Activated T-helper 17 cell treated with anti-CD3 and anti-CD28 coated beads, Interleukin-2, amount 50 U/mL, for 72 hours (primary cell): ENCODE data around the gene TMEM86B. TPM values are rescaled to one million over a fixed set of nuclear protein-coding genes. Genes with fewer than 3 reads are reported as not detected.

Experiments
- ATAC-seq: fragments of 150-1000 bp; cut with Tn5 transposase; replicated peaks from 2 replicates; pipeline ENCODE4 v1.10.0; 2021; ENCODE audit warnings: mild to moderate bottlenecking, moderate library complexity
- H3K27ac Mint-ChIP-seq: one replicate; pipeline ENCODE4 v1.8.0; 2022; ENCODE audit warnings: mixed read lengths
- H3K27me3 Mint-ChIP-seq: one replicate; pipeline ENCODE4 v1.8.0; 2022; ENCODE audit warnings: mixed read lengths
- H3K36me3 Mint-ChIP-seq: one replicate; pipeline ENCODE4 v1.8.0; 2022; ENCODE audit warnings: low read depth, mild to moderate bottlenecking, mixed read lengths
- H3K4me1 Mint-ChIP-seq: one replicate; pipeline ENCODE4 v1.8.0; 2022; ENCODE audit warnings: mixed read lengths
- H3K4me3 Mint-ChIP-seq: one replicate; pipeline ENCODE4 v1.8.0; 2022; ENCODE audit warnings: mild to moderate bottlenecking, mixed read lengths
- H3K9me3 Mint-ChIP-seq: one replicate; pipeline ENCODE4 v1.8.0; 2022; ENCODE audit warnings: mixed read lengths
- total RNA-seq, 2 donors: library from RNA; stranded (reverse); gene quantifications; one replicate each; pipeline ENCODE4 v1.2.3, GENCODE V29; 2022

TMEM86B gene
- total RNA-seq, 2 donors from 2014 or later: 8.5 to 11.3 TPM

DNA sequence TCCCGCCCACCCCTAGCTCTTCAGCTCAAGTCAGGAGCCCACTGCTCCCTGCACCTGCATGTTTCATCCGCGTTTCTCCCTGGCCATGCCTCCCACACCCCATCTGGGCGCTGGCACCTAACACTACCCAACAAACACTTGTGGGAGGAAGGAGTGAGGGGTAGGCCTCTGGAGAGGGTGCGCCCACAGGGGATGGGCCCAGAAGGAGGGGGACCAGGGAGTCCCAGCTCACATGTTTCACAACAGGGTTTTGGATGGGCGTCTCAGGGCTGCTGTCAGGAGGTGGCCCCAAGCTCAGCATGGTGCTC, 12.1 kb upstream of the TMEM86B start:
- ATAC-seq: no peak
- Mint-ChIP-seq H3K27me3 (no peaks in the 10 kb centered on the region), H3K9me3 (no peaks in the 10 kb centered on the region), H3K27ac (no peak overlapping the region), H3K4me1 (peaks cover 5% of the 10 kb centered on the region), H3K4me3 (no peak overlapping the region), H3K36me3 (peaks cover 96% of the 10 kb centered on the region)

DNA sequence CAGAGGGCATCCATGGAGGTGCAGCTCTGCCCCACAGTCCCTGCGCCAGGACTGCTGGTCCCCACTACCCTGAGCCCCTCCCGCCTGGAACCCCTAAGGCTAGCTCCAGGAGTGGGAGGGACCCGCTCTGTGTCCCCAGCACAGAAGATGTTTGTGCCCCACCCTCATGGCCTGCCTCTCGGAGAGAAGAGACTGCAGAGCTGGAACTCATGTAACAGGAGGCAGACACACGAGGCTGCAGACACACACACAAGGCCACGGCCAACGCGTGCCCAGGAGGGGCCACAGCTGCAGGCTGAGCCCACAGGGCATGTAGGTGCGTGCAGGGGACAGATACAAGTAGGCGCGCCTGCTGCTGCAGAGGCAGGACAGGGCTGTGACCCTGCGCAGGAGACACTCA, 10.4 kb upstream of the TMEM86B start:
- no peaks in the 10 kb centered on the region for H3K27me3 Mint-ChIP-seq
- no peaks in the 10 kb centered on the region for H3K9me3 Mint-ChIP-seq
- peaks cover 96% of the 10 kb centered on the region for H3K36me3 Mint-ChIP-seq
- no peak for ATAC-seq
- no peak overlapping the region for H3K27ac Mint-ChIP-seq
- H3K4me1 Mint-ChIP-seq: peaks cover 5% of the 10 kb centered on the region
- no peak overlapping the region for H3K4me3 Mint-ChIP-seq

DNA sequence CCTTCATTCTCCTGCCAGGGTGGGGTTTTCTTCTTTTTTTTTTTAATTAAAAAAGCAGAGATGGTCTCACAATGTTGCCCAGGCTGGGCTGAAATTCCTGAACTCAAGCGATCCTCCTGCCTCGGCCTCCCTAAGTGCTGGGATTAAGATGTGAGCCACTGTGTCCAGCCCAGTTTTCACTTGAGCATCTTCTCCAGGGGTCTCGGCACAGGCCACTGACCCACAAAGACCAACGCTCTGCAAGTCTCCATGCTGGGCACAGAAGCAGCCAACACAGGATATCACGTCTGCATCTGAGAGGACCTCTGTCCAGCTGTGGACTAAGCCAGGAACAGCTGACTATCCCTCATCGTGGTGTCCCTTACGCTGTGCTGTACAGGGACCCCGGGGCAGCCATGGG, 9.5 kb upstream of the TMEM86B start:
- no peaks in the 10 kb centered on the region for H3K27me3 Mint-ChIP-seq
- H3K4me3 Mint-ChIP-seq: no peak overlapping the region
- no peak for ATAC-seq
- peaks cover 96% of the 10 kb centered on the region for H3K36me3 Mint-ChIP-seq
- no peaks in the 10 kb centered on the region for H3K9me3 Mint-ChIP-seq
- H3K4me1 Mint-ChIP-seq: peaks cover 5% of the 10 kb centered on the region
- H3K27ac Mint-ChIP-seq: no peak overlapping the region

DNA sequence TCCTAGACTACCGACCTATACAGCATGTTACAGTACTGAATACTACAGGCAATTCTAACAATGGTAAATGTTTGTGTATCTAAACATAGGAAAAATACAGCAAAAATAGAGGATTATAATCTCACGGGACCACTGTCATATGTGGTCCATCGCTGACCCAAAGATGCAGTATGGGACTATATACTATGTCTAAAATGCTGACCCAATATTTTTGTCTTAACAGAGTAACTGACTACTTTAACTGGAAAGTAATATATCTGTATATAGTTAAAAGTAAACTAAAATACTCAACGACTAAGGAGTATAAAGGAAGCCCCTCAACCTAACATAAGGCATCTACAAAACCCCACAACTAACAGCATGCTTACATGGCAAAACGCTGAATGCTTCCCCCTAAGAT, 4.4 kb upstream of the TMEM86B start:
- H3K27me3 Mint-ChIP-seq: no peaks in the 10 kb centered on the region
- peaks cover 86% of the 10 kb centered on the region for H3K36me3 Mint-ChIP-seq
- no peak for ATAC-seq
- H3K27ac Mint-ChIP-seq: no peak overlapping the region
- no peaks in the 10 kb centered on the region for H3K4me1 Mint-ChIP-seq
- no peaks in the 10 kb centered on the region for H3K9me3 Mint-ChIP-seq
- no peak overlapping the region for H3K4me3 Mint-ChIP-seq

DNA sequence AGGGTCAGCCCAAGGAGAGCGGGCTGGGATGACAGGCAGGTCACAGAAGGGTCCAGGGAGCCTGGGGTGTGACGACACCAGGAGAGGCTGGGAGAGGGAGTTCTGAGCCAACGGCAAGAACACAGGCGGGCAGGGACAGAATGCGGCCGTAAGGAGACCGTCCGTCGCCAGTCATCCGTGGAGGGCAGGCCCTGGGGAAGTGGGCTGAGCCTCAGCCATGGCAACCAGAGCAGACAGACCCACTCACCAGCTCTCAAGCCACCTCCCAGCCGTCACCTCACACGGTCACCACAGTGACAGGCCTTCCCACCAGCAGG, 3.7 kb upstream of the TMEM86B start:
- H3K36me3 Mint-ChIP-seq: peaks cover 84% of the 10 kb centered on the region
- H3K9me3 Mint-ChIP-seq: no peaks in the 10 kb centered on the region
- no peak overlapping the region for H3K4me3 Mint-ChIP-seq
- no peaks in the 10 kb centered on the region for H3K4me1 Mint-ChIP-seq
- ATAC-seq: no peak
- no peaks in the 10 kb centered on the region for H3K27me3 Mint-ChIP-seq
- H3K27ac Mint-ChIP-seq: peak overlapping the region; percentile 41

DNA sequence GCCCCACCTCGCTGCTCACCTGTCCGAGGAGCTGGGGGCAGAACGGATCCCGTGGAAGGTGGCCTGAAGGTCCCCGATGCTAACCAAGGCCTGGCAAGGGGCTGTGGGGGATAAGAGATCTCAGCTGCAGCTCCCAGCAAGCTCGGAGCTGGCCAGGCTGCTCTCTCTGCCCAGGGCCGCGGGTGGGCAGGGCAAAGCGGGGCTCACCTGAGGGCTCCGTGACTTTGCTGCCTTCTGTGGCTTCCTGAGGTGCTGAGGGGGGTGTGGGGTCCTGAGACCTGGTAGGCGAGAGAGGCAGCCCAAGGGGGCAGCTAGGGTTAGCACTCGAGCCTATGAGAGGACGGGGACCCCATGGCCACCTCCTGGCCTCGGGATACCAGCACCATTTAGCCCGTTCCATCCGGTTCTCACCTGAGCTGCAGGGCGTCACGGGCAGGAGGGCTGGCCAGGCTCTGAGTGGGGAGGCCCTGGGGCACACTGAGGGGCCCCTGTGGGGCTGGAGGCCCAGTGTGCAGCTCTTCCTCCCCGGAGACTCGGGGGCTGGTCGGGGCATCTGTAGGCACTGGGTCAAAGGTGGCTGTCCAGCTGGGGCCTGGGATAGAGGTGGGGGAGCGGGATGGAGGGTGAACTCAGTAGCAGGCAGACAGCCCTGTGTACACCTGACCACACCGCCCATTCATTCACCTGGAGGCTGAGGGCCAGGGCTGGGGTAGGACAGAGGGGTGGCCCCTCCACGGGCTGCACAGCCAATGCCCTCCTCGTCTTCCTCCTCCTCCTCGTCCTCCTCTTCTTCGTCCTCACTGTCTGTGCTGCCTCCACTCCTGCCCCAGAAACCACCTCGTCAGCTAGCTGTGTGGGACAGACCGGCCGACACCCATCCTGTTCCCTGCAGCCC, 3.1 kb upstream of the TMEM86B start:
- H3K36me3 Mint-ChIP-seq: peaks cover 84% of the 10 kb centered on the region
- H3K27ac Mint-ChIP-seq: peak overlapping the region; percentile 41
- H3K9me3 Mint-ChIP-seq: no peaks in the 10 kb centered on the region
- no peak overlapping the region for H3K4me3 Mint-ChIP-seq
- H3K4me1 Mint-ChIP-seq: no peaks in the 10 kb centered on the region
- no peak for ATAC-seq
- H3K27me3 Mint-ChIP-seq: no peaks in the 10 kb centered on the region

DNA sequence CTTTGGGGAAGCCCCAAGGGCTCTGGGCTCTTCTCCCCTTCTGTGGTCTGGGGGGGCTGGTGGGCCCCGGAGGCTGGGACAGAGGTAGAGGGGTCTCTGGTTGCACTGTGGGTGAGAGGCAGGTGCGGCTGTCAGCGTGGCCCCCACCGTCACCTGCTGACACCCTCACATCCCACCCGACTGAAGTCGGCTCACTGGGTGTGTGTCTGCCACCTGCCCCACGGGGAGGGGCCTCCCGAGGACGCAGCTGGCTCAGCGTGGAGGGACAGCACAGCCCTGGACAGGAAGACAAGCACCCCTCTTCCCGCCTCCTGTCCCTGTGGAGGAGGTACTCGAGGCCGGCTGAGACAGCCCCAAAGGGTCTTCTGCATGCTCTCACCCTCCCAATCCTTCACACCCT, 2.2 kb upstream of the TMEM86B start:
- H3K27ac Mint-ChIP-seq: no peak overlapping the region
- ATAC-seq: no peak
- no peaks in the 10 kb centered on the region for H3K9me3 Mint-ChIP-seq
- no peaks in the 10 kb centered on the region for H3K27me3 Mint-ChIP-seq
- no peak overlapping the region for H3K4me3 Mint-ChIP-seq
- no peaks in the 10 kb centered on the region for H3K4me1 Mint-ChIP-seq
- H3K36me3 Mint-ChIP-seq: peaks cover 81% of the 10 kb centered on the region

DNA sequence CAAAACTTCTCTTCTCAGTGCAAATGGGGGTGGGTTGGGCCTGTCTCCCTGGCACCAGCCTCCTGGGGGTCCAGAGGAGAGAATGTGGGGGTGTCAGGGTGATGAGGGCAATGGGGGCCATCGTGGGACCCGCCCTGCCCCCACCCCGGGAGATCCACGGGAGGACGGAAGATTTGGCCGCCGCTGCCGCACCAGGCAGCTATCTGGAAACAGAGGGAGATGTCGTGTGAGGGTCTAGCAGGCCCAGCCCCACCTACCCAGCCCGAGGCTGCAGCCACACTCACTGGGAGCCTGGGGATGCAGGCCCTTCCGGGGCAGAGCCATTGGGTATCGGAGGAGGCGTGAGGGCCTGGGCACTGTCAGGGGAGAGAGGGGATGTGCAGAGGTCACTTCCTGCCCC, 1.8 kb upstream of the TMEM86B start:
- H3K4me3 Mint-ChIP-seq: no peak overlapping the region
- no peak overlapping the region for H3K27ac Mint-ChIP-seq
- no peaks in the 10 kb centered on the region for H3K9me3 Mint-ChIP-seq
- H3K4me1 Mint-ChIP-seq: peaks cover 4% of the 10 kb centered on the region
- H3K36me3 Mint-ChIP-seq: peaks cover 81% of the 10 kb centered on the region
- no peak for ATAC-seq
- no peaks in the 10 kb centered on the region for H3K27me3 Mint-ChIP-seq

DNA sequence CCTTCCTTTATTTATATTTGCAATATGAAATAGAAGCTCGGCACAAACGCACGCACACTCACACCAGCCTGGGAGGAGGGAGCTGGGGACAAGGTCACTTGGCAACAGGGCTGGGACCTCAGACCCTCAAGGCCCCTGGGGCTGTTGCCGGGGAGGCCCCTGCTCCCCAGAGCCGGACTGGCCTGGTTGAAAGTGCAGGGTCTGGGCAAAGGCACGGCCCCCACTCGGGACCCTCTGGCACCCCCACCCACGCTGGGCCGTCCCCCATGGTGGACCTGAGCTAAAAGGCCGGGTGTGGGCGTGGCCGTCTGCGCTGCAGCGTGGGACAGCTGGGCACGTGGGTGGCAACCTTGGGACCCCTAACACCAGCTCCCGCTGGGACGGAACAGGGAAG, 1.2 kb upstream of the TMEM86B start:
- H3K4me3 Mint-ChIP-seq: no peak overlapping the region
- ATAC-seq: no peak
- H3K4me1 Mint-ChIP-seq: peaks cover 5% of the 10 kb centered on the region
- no peaks in the 10 kb centered on the region for H3K27me3 Mint-ChIP-seq
- no peak overlapping the region for H3K27ac Mint-ChIP-seq
- H3K9me3 Mint-ChIP-seq: no peaks in the 10 kb centered on the region
- peaks cover 77% of the 10 kb centered on the region for H3K36me3 Mint-ChIP-seq

DNA sequence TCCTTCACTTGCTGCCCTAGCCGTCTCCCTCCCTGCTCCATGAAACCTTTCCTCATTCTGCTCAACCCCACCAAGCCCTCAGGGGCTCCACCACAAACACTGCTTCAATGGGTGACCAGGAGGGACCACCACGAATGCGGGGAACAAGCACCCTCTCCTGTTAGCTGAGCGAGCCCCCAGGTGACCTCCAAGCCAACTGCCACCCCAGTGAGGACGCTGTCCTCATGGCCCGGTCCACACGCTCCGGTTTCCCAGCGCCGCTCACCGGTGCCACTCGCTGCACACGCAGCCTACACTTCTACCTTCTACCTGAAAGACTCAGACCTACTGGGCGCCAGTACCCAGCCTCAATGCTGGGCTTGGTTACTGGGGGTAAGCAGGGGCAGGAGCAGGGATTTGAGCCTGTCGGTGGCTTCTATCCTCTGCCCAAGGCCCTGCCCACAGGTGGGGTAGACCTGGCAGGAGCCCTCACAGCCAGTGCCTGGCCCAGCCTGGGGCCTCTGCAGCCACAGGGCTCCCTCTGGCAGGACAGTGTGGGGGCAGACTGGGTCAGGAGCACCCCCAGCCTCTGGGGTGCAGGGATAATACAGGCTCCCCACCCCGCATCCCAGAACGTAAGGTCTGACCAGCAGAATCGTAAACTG, 704 bp upstream of the TMEM86B start:
- Mint-ChIP-seq H3K4me1 (peaks cover 5% of the 10 kb centered on the region), H3K4me3 (no peak overlapping the region), H3K9me3 (no peaks in the 10 kb centered on the region), H3K27me3 (no peaks in the 10 kb centered on the region), H3K36me3 (peaks cover 72% of the 10 kb centered on the region), H3K27ac (no peak overlapping the region)
- ATAC-seq: no peak

DNA sequence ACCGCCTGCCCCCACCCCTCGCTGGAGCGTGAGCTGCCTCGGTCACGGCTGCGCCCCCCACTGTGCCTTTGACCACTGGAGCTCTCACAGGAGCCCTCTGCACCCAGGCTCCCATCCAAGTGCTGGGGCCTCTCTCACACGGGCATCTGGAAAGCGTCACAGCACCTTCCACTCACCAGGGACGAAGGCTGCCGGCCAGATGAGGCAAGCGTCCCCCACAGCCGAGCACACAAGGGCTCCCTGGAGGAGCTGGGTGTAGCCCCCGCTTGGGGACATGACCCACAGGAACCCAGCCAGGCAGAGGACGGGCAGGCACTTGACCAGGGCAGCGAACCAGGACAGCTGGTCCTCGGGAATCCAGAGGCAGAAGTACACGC, 560 bp downstream of the TMEM86B start:
- ATAC-seq: no peak
- no peak overlapping the region for H3K4me3 Mint-ChIP-seq
- H3K4me1 Mint-ChIP-seq: peaks cover 5% of the 10 kb centered on the region
- H3K36me3 Mint-ChIP-seq: peaks cover 59% of the 10 kb centered on the region
- H3K9me3 Mint-ChIP-seq: no peaks in the 10 kb centered on the region
- no peak overlapping the region for H3K27ac Mint-ChIP-seq
- no peaks in the 10 kb centered on the region for H3K27me3 Mint-ChIP-seq

DNA sequence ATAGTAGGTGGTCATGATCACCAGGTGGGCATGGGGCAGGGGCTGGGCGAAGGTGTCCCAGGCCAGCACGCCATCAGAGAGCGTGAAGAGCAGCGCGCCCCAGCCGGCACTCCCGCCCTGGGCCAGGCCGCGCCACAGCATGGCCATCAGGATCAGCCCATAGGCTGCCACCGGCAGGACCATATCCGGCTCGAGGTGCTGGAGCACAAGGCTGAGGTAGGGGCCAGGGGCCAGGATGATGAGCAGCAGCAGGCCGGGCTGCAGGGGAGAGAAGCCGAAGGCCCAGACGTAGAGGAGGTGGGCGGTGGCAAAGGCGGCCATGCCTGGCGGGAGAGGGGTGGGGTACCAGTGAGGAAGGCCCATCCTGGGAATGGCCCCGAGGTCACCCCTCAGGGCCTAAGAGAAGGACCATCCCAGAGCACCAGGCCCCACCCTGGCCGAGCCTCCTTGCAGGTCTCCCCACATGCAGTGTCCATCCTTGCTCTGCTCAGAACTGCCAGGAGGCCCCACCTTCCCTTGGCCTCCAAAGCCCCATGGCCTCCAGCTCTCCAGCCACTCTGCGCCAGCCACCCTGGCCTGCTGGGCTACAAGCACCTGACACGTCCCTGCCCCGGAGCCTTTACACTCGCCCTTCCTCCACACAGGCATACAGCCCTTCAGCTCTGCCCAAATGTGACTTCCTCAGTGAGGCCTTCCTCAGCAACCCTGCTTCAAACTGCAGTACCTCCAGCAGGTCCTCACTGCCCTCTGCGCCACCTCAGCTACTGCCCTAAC, 1.1 kb downstream of the TMEM86B start:
- no peaks in the 10 kb centered on the region for H3K9me3 Mint-ChIP-seq
- H3K4me3 Mint-ChIP-seq: no peak overlapping the region
- peak; percentile 15 for ATAC-seq
- no peaks in the 10 kb centered on the region for H3K27me3 Mint-ChIP-seq
- H3K27ac Mint-ChIP-seq: no peak overlapping the region
- H3K4me1 Mint-ChIP-seq: peaks cover 5% of the 10 kb centered on the region
- peaks cover 54% of the 10 kb centered on the region for H3K36me3 Mint-ChIP-seq

DNA sequence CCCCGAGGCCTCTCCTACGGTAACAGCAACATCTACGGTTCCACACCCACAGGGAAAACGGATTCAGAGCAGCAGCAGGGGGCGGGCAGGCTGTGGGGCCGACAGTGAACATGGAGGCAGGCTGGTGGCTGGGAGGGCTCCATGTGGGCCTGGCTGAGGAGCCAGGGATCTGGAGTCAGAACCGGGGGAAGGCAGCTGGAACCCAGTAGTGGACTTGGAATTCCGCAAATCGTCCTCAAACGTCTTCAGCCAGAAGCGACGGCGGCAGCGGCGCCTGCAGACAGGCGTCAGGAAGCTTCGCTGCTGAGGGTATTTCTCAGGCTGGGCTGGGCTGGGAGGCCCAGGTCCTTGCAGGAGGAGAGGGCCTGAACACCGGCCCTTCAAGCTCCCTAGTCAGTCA, 1.8 kb downstream of the TMEM86B start:
- H3K27ac Mint-ChIP-seq: no peak overlapping the region
- peaks cover 47% of the 10 kb centered on the region for H3K36me3 Mint-ChIP-seq
- no peak for ATAC-seq

DNA sequence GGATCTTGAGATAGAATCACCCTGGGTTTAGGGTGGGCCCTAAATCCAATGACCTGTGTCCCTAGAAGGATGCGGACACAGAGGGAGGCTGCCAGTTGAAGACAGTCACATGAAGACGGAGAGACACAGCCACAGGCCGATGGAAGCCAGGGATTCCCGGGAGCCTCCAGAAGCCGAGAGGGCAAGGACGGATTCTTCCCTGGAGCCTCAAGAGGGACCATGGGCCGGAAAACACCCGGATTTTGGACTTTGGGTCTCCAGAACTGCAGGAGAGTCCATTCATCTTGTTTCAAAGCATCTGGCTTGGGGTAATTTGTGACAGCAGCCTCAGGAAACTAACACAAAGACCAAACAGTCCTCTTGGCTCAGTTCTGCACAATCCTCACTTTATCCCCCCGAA, 2.3 kb downstream of the TMEM86B start:
- no peaks in the 10 kb centered on the region for H3K9me3 Mint-ChIP-seq
- no peak for ATAC-seq
- no peak overlapping the region for H3K4me3 Mint-ChIP-seq
- H3K4me1 Mint-ChIP-seq: peaks cover 5% of the 10 kb centered on the region
- H3K27me3 Mint-ChIP-seq: no peaks in the 10 kb centered on the region
- H3K27ac Mint-ChIP-seq: no peak overlapping the region
- H3K36me3 Mint-ChIP-seq: peaks cover 42% of the 10 kb centered on the region

More for the DNA sequence above, 1.8 kb downstream of the TMEM86B start:
- Mint-ChIP-seq H3K9me3 (no peaks in the 10 kb centered on the region), H3K4me3 (no peak overlapping the region), H3K4me1 (peaks cover 5% of the 10 kb centered on the region), H3K27me3 (no peaks in the 10 kb centered on the region)

DNA sequence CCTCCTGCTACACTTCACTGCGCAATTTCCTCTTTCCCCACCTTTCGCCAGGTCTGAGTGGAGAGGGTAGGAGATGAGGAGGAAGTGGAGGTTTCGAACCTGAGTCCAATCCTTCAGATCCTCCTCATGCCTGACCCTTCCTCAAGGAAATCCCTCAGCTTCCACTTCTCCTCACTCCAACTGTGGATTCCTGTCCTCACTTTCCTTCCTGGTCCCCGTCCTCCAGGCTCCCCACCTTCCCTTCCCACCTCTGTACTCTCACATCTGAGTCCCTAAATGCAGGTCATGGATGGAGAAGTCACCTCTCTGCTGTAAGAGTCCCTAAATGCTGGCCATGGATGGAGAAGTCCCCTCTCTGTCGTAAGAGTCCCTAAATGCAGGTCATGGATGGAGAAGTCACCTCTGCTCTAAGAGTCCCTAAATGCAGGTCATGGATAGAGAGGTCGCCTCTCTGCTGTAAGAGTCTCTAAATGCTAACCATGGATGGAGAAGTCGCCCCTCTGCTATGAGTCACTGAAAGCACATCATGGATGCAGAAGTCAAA, 3.1 kb downstream of the TMEM86B start:
- H3K9me3 Mint-ChIP-seq: no peaks in the 10 kb centered on the region
- no peaks in the 10 kb centered on the region for H3K27me3 Mint-ChIP-seq
- H3K27ac Mint-ChIP-seq: peak overlapping the region; percentile 15
- H3K4me3 Mint-ChIP-seq: no peak overlapping the region
- H3K36me3 Mint-ChIP-seq: peaks cover 36% of the 10 kb centered on the region
- peaks cover 5% of the 10 kb centered on the region for H3K4me1 Mint-ChIP-seq
- no peak for ATAC-seq
